G401.6 (cell line): ENCODE measurements around the gene CTSW.

Source experiments
- FAIRE-seq: peaks from 2 replicates; lab custom pipeline; 2012; peaks lifted over from hg19 to GRCh38; lab: Jason Lieb, UNC

CTSW gene

GRCh38 chr11:65855927-65856363 is 23.7 kb upstream of the CTSW start:
- FAIRE-seq = no peak

- no peak for FAIRE-seq
These were observed 22.7 kb upstream of the CTSW start for GRCh38 chr11:65856689-65857499.

DNA sequence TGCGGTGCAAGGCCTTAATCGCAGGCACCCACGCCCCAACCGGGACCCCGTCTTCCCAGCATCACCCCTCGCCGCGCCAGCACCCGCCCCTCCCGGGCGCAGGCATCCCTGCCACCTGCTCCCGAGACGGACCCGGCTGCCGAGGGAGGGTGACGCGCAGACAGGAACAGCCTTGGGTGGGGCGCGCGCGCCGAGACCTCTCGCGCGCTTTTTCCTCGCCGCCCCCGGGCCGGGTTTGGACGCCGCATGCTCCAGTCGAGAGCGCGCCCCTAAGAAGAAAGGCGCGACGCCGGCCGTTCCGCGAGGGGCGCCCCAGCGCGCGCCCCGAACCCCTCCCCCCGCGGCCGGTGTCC is 22.2 kb upstream of the CTSW start:
- no peak for FAIRE-seq

DNA sequence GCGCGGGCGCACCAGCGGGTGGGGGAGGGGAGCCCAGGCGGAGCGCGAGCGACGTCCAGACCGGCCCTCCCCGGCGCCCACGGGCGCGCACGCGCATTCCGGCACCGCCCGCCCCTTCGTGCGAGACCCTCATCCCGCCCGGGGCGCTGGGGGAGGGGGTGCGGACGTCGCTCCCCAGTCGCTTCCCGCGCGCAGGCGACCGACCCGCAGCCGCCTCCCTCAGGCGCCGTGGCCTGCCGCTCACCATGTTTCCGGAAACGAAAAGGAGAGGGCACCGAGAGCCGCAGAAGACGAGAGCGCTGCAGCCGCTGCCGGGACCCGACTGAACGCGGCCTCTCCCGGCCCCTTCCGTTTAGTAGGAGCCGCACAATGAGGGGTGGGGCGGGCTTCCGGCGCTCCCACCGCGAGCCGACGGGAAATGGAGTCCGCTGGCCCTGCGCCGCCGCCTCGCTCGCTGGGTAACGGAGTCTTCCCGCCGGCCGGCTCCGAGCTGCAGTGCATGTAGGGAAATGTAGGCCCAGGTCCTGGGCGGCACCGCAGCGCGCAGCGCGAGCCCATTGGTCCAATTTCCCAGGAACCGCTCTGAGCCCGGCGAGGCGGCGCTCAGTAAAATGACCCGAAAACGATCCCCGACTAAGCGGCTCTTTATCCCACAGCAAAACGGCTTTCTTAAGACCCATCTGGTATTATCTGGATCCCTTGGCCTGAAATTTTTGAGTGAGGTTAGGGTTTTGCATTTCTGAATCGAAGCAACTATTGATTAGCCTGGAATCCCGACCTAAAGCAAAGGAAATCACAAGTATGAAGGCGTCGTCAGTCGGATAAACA is 21.6 kb upstream of the CTSW start, which contains the start of gene CFL1:
TSS of gene CFL1 (minus strand) at position 328 of the 828 bp plus-strand sequence. CDS start at position 247, 81 bp downstream.
- FAIRE-seq = peak; percentile 96

GRCh38 chr11:65858681-65859087 is 21.0 kb upstream of the CTSW start:
- FAIRE-seq = no peak

DNA sequence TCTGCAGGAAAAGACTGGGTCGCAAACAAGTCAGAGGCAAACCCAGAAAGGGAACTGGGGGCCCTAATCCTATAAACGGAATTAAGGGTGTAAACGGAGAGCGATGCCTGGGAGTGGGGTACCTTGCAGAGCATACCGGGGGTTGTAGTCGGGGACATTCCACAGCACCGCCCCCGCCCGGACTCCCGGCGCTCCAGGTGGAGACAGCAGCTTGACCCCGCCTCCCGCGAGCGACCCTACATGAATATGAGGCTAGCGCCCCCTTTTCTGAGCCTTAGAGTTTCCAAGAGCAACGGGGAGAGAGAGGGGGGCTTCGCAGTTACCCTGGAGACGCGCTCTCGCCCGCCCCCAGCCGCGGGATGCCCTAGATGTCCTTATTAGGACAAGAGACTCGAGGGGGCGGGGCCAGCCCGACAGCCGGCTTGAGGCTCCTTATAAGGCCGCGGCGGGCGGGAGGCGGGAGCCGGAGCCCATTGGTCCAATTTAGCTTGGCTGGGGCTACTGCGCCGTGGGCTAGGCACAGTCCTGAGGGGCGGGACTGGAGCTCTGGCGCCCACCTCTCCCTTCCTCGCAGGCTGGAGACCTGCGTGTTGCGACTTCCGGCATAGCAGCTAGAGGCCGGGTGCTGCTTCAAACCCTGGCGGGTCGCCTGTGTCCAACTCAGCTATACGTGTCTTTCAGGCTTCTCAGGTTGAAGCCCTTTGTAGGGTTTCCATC is 20.4 kb upstream of the CTSW start:
- peak; percentile 97 for FAIRE-seq

DNA sequence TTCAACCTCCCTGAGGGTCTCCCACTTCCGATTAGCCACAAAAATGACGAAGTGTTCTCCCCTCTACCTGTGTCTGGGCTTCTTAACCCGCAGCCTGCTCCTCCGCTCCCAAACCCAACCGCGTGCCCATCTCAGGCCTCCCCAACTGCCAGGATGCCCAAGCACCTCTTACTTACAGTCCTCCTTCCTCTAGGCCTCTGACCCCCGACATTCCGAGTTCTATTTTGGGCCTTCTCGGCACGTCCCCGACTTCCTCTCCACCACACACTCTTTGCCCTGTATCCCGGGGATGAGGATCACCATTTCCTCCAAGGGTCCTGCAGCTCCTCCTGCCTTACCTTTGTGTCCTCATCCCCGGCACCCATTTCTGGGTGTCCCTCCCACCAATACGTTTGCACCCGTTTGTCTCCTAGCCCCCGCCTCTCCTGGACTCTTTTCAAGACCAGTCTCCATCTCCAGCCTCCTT is 19.8 kb upstream of the CTSW start:
- FAIRE-seq = no peak

DNA sequence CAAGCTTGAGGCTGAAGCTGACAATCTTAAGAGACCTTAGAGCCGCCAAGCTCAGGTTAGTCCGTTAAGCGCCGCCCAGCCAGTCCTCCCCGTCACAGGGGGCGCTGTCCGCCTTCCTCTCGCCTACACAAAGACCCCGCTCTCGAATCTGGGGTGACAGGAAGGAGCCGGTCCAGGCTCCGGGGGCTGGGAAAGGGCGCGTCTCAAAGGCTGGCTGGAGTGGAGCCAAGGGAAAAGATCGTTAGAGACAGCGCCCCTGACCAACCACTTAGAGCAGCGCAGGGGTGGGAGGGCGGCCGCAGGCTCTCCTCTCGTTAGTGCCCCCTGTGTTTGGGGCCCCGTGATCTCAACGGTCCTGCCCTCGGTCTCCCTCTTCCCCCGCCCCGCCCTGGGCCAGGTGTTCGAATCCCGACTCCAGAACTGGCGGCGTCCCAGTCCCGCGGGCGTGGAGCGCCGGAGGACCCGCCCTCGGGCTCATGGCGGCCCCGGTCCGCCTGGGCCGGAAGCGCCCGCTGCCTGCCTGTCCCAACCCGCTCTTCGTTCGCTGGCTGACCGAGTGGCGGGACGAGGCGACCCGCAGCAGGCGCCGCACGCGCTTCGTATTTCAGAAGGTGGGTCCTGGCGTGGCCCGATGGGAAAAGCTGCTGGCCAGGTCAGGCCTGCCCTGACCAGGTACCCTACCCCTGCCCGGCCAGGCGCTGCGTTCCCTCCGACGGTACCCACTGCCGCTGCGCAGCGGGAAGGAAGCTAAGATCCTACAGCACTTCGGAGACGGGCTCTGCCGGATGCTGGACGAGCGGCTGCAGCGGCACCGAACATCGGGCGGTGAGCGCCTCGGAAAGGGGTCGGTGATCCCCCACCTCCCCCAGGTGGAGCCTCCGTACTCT is 19.1 kb upstream of the CTSW start, which contains the start of gene MUS81:
TSS of gene MUS81 (plus strand) at position 156 of the 887 bp plus-strand sequence. CDS start at position 477, 321 bp downstream.
- peak; percentile 95 for FAIRE-seq

DNA sequence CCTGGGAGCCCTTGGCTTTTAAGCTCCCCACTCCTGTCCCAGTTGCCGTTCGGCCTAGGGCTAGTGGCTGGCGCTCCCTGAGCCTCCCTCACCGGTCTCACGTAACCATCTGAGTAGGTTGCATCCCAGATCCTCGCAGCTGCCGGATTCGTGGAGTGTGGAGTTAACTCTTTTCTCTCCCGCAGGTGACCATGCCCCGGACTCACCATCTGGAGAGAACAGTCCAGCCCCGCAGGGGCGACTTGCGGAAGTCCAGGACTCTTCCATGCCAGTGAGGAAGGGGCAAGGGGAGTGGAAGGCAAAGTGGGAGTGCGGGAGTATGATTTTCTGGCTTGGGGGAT is 18.5 kb upstream of the CTSW start:
- no peak for FAIRE-seq

GRCh38 chr11:65861533-65862183 is 18.0 kb upstream of the CTSW start:
- FAIRE-seq = no peak

- FAIRE-seq = no peak
These were observed 17.4 kb upstream of the CTSW start for GRCh38 chr11:65862191-65862735.

DNA sequence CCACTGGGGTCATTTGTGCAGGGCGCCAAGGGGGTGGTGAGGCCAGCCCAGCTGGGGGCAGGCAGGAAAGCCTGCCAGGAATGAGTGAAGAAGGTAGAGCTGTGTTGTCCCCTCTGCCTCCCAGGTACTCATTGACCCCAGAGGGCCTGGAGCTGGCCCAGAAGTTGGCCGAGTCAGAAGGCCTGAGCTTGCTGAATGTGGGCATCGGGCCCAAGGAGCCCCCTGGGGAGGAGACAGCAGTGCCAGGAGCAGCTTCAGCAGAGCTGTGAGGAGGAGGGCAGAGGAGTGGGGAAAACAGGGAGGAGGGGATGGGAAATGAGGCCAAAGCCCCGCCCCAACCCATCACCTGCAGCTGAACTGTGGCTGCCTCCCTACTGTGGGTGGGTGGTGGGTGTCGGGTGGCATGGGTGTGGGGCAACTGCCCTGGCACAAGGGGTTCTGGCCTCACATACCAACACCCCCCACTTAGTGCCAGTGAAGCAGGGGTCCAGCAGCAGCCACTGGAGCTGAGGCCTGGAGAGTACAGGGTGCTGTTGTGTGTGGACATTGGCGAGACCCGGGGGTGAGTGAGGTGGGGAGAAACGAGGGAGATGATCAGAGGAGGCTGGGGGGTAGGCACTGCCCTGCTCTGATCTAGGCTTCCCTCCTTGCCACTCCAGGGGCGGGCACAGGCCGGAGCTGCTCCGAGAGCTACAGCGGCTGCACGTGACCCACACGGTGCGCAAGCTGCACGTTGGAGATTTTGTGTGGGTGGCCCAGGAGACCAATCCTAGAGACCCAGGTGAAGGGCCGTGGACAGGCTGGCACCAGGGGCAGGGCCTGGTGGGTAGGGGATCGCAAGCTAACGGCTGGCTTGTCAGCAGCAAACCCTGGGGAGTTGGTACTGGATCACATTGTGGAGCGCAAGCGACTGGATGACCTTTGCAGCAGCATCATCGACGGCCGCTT is 16.4 kb upstream of the CTSW start:
- FAIRE-seq = no peak

GRCh38 chr11:65863889-65864705 is 15.5 kb upstream of the CTSW start:
- no peak for FAIRE-seq

DNA sequence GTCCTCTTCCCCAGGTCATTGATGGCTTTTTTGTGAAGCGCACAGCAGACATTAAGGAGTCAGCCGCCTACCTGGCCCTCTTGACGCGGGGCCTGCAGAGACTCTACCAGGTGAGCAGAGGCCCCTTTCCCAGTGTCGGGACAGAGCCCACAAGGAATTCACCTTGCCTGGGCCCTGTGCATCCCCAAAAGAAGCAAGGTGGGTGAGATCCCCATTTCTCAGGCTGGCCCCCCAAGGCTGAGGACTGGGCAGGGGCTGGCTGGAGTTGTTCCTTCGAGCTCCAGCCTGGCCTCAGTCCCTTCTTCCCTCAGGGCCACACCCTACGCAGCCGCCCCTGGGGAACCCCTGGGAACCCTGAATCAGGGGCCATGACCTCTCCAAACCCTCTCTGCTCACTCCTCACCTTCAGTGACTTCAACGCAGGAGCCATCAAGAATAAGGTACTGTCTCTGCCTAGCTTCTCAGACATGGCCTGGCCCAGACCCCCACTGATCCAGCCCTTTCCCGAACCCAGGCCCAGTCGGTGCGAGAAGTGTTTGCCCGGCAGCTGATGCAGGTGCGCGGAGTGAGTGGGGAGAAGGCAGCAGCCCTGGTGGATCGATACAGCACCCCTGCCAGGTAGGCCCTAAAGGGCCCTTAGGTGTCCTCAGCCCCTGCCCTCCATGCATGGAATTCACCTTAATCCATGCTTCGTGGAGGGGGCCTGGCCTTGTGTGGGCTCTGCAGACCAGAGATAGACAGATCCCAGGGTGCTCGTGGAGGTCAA is 14.7 kb upstream of the CTSW start:
- no peak for FAIRE-seq

DNA sequence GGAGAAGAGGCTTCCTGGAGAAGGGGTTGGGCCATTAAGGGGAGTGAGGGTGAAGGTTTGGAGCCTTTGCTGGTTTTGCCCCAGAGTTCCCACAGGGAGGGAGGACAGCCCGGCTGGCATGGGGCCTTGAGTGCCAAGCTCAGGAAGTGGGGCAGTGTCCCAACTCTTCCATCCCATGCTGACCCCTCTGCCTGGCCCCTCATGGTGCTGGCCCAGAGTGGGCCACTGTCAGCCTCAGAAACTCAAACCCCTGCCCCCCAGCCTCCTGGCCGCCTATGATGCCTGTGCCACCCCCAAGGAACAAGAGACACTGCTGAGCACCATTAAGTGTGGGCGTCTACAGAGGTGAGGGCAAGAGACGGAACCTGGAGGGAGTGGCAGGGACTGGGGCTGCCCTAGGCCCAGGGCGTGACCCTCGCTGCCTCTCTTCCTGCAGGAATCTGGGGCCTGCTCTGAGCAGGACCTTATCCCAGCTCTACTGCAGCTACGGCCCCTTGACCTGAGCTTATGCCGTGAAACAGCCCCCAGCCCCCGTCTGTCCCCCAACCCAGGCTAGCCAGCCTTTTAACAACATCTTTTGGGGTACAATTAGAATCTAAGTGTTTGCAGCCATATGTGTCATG is 14.0 kb upstream of the CTSW start:
- no peak for FAIRE-seq

GRCh38 chr11:65866509-65867283 is 12.9 kb upstream of the CTSW start:
- FAIRE-seq = no peak
